ENCODE results near the gene OSBPL6.

DNA sequence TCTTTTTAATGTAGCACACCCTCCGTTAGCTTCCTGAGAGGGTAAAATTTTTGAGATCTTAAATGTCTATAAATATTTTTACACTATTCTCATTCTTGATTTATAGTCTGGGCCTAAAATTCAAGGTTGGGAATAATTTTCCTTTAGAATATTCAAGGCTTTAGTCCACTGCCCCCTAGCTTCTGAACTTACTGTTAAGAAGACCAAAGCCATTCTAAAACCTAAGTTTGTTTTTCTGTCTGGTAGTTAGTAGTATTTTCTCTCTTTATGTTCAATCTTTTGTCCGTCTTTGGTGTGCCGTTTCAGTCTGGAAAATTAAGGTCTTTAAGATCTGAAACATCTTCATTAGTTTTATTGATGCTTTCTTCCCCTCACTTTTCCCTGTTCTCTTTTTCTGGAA, 14.5 kb downstream of the OSBPL6 start:
- TF ChIP-seq, protein P1, sequence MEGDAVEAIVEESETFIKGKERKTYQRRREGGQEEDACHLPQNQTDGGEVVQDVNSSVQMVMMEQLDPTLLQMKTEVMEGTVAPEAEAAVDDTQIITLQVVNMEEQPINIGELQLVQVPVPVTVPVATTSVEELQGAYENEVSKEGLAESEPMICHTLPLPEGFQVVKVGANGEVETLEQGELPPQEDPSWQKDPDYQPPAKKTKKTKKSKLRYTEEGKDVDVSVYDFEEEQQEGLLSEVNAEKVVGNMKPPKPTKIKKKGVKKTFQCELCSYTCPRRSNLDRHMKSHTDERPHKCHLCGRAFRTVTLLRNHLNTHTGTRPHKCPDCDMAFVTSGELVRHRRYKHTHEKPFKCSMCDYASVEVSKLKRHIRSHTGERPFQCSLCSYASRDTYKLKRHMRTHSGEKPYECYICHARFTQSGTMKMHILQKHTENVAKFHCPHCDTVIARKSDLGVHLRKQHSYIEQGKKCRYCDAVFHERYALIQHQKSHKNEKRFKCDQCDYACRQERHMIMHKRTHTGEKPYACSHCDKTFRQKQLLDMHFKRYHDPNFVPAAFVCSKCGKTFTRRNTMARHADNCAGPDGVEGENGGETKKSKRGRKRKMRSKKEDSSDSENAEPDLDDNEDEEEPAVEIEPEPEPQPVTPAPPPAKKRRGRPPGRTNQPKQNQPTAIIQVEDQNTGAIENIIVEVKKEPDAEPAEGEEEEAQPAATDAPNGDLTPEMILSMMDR (IDR thresholded peaks at IDR 0.05) = peak in 8 of 12 donors; percentile 4 to 43 (median 23)
- TF ChIP-seq POLR2A (IDR thresholded peaks at IDR 0.05) = no peak

All from heart left ventricle (tissue), 13 donors.